WTC11 (cell line): ENCODE measurements around the gene CD4. TPM values are rescaled to one million over a fixed set of nuclear protein-coding genes. Genes with fewer than 3 reads are reported as not detected.
A peak's percentile ranks its signal among the peaks of the same experiment; 100 is the strongest.

Experiments
- ATAC-seq: fragments of 200-7000 bp; cut with Tn5 transposase; 2 replicates; pipeline ENCODE4 v1.10.0; 2021; ENCODE audit warnings: mild to moderate bottlenecking, moderate library complexity
- CTCF ChIA-PET: fragments of 300-600 bp; sonication (Branson Sonifier 250); formaldehyde crosslinking; loops from one replicate; lab custom pipeline; 2021; ENCODE audit warnings: antibody characterized with exemption; lab: Charles Lee
- POLR2A ChIA-PET: fragments of 350-600 bp; sonication (Branson Sonifier 250); formaldehyde crosslinking; loops from one replicate; lab custom pipeline; 2021; ENCODE audit warnings: antibody characterized with exemption; lab: Charles Lee
- DNase-seq: peaks from one replicate; pipeline ENCODE4 v3.0.0; 2021; ENCODE audit warnings: low spot score
- H3K27ac Mint-ChIP-seq: 2 replicates; pipeline ENCODE4 v1.8.0; 2021; ENCODE audit warnings: mixed read lengths
- H3K27me3 Mint-ChIP-seq: 2 replicates; pipeline ENCODE4 v1.8.0; 2021; ENCODE audit warnings: low read depth, mild to moderate bottlenecking, moderate library complexity, mixed read lengths
- H3K36me3 Mint-ChIP-seq: 2 replicates; pipeline ENCODE4 v1.8.0; 2021; ENCODE audit warnings: mixed read lengths
- H3K4me1 Mint-ChIP-seq: 2 replicates; pipeline ENCODE4 v1.8.0; 2022; ENCODE audit warnings: mixed read lengths
- H3K4me3 Mint-ChIP-seq: 2 replicates; pipeline ENCODE4 v1.8.0; 2021; ENCODE audit warnings: mild to moderate bottlenecking, moderate library complexity, mixed read lengths
- H3K9me3 Mint-ChIP-seq: 2 replicates; pipeline ENCODE4 v1.8.0; 2021; ENCODE audit warnings: mixed read lengths
- EMX1 ChIP-seq: fragments of 250-450 bp; sonication (Bioruptor Pico); IDR thresholded peaks from 2 replicates; pipeline ENCODE4 v1.8.0; 2021; ENCODE audit warnings: mild to moderate bottlenecking
- ESRRA ChIP-seq: sonication (generic); formaldehyde crosslinking; IDR thresholded peaks from 2 replicates; pipeline ENCODE4 v1.8.1; 2022; ENCODE audit warnings: mild to moderate bottlenecking, missing genetic modification reagents, borderline replicate concordance
- ETV6 ChIP-seq: sonication (generic); formaldehyde crosslinking; IDR thresholded peaks from 2 replicates; pipeline ENCODE4 v1.8.1; 2022; ENCODE audit warnings: mild to moderate bottlenecking, missing genetic modification reagents
- GTF2I ChIP-seq: fragments of 250-450 bp; sonication (Bioruptor Pico); conservative IDR thresholded peaks from 2 replicates; pipeline ENCODE4 v1.4.0; 2021; ENCODE audit warnings: mild to moderate bottlenecking
- HMGA2 ChIP-seq: fragments of 250-450 bp; sonication (Bioruptor Pico); IDR thresholded peaks from 2 replicates; pipeline ENCODE4 v1.4.0; 2021; ENCODE audit warnings: mild to moderate bottlenecking, moderate library complexity
- NR3C1 ChIP-seq: sonication (generic); formaldehyde crosslinking; conservative IDR thresholded peaks from 2 replicates; pipeline ENCODE4 v1.8.1; 2023; ENCODE audit warnings: low read depth, mild to moderate bottlenecking, missing genetic modification reagents
- ZBTB21 ChIP-seq: sonication (generic); formaldehyde crosslinking; IDR thresholded peaks from 2 replicates; pipeline ENCODE4 v1.8.1; 2023; ENCODE audit warnings: mild to moderate bottlenecking, missing genetic modification reagents, borderline replicate concordance
- ZNF263 ChIP-seq: sonication (generic); formaldehyde crosslinking; IDR thresholded peaks from 2 replicates; pipeline ENCODE4 v1.8.1; 2022; ENCODE audit warnings: low read depth, mild to moderate bottlenecking, moderate library complexity, missing genetic modification reagents
- ZNF416 ChIP-seq: fragments of 250-450 bp; sonication (Bioruptor Pico); IDR thresholded peaks from 2 replicates; pipeline ENCODE4 v1.9.0; 2021; ENCODE audit warnings: mild to moderate bottlenecking, inconsistent platforms
- ZNF423 ChIP-seq: fragments of 250-450 bp; sonication (Bioruptor Pico); IDR thresholded peaks from 2 replicates; pipeline ENCODE4 v2.1.2; 2022; ENCODE audit warnings: mild to moderate bottlenecking, moderate library complexity
- total RNA-seq: library from RNA; stranded (reverse); gene quantifications from 3 replicates; pipeline ENCODE4 v1.2.3, GENCODE V29; 2021
- TF ChIP-seq, protein P1 (sequence below): sonication (generic); formaldehyde crosslinking; IDR thresholded peaks from 2 replicates; pipeline ENCODE4 v1.8.1; 2022; ENCODE audit warnings: mild to moderate bottlenecking, moderate library complexity, missing genetic modification reagents
- TF ChIP-seq, protein P2 (sequence below): sonication (generic); formaldehyde crosslinking; IDR thresholded peaks from 2 replicates; pipeline ENCODE4 v1.8.0; 2022; ENCODE audit warnings: mild to moderate bottlenecking, missing genetic modification reagents
- TF ChIP-seq, protein P3 (sequence below): fragments of 250-450 bp; sonication (Bioruptor Pico); IDR thresholded peaks from 2 replicates; pipeline ENCODE4 v1.9.0; 2021; ENCODE audit warnings: mild to moderate bottlenecking
- TF ChIP-seq, protein P4 (sequence below): sonication (generic); formaldehyde crosslinking; IDR thresholded peaks from 2 replicates; pipeline ENCODE4 v1.8.1; 2023; ENCODE audit warnings: mild to moderate bottlenecking, missing genetic modification reagents, borderline replicate concordance
- TF ChIP-seq, protein P5 (sequence below): sonication (generic); formaldehyde crosslinking; IDR thresholded peaks from 2 replicates; pipeline ENCODE4 v1.8.1; 2022; ENCODE audit warnings: low read depth, mild to moderate bottlenecking, moderate library complexity, missing genetic modification reagents, borderline replicate concordance
- TF ChIP-seq, protein P6 (sequence below): sonication (generic); formaldehyde crosslinking; IDR thresholded peaks from 2 replicates; pipeline ENCODE4 v1.8.1; 2022; ENCODE audit warnings: mild to moderate bottlenecking, missing genetic modification reagents, moderate library complexity, borderline replicate concordance
- TF ChIP-seq, protein P7 (sequence below): fragments of 200-600 bp; IDR thresholded peaks from 2 replicates; pipeline ENCODE4 v1.8.0; 2022; ENCODE audit warnings: antibody characterized with exemption

Gene CD4
- total RNA-seq, 1 experiment from 2014 or later, result 2.5 TPM

DNA sequence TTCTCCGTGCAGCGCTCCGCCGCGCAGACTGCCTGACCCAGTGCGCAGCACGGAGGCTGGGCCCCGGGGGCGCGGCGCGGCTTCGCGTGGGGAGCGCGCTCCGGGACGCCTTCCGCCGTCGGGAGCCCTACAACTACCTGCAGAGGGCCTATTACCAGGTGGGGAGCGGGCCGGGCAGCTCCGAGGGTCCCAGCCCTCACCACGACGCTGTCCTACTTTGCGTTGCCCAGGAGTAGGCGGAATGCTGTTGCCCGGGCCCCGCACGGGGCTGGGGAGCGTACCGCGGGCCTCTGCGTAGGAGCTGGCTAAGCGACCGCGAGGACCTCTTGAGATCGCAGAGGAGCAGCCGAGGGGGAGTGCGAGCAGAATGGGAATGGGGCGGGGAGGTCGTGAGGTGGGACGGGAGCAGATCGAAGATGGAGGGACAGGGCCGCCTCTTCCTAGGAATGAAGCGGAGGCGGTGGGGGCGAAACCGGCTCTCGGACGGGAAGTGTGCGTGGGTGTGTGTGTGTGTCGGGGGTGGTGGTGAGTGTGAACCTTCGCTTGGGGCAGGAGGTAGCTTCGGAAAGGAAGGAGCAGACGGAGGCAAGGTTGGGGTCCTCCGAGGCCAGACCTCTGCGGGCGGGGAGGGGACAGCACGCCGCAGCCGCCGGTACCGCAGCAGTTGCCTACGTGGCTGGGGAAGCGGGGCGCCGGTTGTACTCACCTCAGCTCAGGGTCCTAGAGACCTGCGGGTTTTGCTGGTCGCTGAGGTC is 39.6 kb downstream of the CD4 start (continued):
- TF ChIP-seq, protein P1, sequence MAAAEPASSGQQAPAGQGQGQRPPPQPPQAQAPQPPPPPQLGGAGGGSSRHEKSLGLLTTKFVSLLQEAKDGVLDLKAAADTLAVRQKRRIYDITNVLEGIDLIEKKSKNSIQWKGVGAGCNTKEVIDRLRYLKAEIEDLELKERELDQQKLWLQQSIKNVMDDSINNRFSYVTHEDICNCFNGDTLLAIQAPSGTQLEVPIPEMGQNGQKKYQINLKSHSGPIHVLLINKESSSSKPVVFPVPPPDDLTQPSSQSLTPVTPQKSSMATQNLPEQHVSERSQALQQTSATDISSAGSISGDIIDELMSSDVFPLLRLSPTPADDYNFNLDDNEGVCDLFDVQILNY (CRISPR knock-in tag), result no peak
- TF ChIP-seq ETV6 (no peak), EMX1 (CRISPR knock-in tag) (no peak), ZNF423 (CRISPR knock-in tag) (no peak), NR3C1 (CRISPR knock-in tag) (no peak), GTF2I (CRISPR knock-in tag) (no peak), ZNF416 (no peak), ZBTB21 (no peak), ZNF263 (CRISPR knock-in tag) (no peak), HMGA2 (CRISPR knock-in tag) (no peak), ESRRA (CRISPR knock-in tag) (no peak; the same call in 1 of the 2 replicates)
- TF ChIP-seq, protein P2, sequence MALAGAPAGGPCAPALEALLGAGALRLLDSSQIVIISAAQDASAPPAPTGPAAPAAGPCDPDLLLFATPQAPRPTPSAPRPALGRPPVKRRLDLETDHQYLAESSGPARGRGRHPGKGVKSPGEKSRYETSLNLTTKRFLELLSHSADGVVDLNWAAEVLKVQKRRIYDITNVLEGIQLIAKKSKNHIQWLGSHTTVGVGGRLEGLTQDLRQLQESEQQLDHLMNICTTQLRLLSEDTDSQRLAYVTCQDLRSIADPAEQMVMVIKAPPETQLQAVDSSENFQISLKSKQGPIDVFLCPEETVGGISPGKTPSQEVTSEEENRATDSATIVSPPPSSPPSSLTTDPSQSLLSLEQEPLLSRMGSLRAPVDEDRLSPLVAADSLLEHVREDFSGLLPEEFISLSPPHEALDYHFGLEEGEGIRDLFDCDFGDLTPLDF, result no peak
- TF ChIP-seq, protein P3, sequence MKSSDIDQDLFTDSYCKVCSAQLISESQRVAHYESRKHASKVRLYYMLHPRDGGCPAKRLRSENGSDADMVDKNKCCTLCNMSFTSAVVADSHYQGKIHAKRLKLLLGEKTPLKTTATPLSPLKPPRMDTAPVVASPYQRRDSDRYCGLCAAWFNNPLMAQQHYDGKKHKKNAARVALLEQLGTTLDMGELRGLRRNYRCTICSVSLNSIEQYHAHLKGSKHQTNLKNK (CRISPR knock-in tag), result 0 out of 2 replicates have a peak, but pooled peaks have one; percentile 6
- TF ChIP-seq, protein P4, sequence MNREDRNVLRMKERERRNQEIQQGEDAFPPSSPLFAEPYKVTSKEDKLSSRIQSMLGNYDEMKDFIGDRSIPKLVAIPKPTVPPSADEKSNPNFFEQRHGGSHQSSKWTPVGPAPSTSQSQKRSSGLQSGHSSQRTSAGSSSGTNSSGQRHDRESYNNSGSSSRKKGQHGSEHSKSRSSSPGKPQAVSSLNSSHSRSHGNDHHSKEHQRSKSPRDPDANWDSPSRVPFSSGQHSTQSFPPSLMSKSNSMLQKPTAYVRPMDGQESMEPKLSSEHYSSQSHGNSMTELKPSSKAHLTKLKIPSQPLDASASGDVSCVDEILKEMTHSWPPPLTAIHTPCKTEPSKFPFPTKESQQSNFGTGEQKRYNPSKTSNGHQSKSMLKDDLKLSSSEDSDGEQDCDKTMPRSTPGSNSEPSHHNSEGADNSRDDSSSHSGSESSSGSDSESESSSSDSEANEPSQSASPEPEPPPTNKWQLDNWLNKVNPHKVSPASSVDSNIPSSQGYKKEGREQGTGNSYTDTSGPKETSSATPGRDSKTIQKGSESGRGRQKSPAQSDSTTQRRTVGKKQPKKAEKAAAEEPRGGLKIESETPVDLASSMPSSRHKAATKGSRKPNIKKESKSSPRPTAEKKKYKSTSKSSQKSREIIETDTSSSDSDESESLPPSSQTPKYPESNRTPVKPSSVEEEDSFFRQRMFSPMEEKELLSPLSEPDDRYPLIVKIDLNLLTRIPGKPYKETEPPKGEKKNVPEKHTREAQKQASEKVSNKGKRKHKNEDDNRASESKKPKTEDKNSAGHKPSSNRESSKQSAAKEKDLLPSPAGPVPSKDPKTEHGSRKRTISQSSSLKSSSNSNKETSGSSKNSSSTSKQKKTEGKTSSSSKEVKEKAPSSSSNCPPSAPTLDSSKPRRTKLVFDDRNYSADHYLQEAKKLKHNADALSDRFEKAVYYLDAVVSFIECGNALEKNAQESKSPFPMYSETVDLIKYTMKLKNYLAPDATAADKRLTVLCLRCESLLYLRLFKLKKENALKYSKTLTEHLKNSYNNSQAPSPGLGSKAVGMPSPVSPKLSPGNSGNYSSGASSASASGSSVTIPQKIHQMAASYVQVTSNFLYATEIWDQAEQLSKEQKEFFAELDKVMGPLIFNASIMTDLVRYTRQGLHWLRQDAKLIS (CRISPR knock-in tag), result no peak
- TF ChIP-seq, protein P5, sequence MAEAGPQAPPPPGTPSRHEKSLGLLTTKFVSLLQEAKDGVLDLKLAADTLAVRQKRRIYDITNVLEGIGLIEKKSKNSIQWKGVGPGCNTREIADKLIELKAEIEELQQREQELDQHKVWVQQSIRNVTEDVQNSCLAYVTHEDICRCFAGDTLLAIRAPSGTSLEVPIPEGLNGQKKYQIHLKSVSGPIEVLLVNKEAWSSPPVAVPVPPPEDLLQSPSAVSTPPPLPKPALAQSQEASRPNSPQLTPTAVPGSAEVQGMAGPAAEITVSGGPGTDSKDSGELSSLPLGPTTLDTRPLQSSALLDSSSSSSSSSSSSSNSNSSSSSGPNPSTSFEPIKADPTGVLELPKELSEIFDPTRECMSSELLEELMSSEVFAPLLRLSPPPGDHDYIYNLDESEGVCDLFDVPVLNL, result peak; percentile 61; the same call in 1 of the 2 replicates
- TF ChIP-seq, protein P6, sequence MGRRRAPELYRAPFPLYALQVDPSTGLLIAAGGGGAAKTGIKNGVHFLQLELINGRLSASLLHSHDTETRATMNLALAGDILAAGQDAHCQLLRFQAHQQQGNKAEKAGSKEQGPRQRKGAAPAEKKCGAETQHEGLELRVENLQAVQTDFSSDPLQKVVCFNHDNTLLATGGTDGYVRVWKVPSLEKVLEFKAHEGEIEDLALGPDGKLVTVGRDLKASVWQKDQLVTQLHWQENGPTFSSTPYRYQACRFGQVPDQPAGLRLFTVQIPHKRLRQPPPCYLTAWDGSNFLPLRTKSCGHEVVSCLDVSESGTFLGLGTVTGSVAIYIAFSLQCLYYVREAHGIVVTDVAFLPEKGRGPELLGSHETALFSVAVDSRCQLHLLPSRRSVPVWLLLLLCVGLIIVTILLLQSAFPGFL (CRISPR knock-in tag), result no peak

DNA sequence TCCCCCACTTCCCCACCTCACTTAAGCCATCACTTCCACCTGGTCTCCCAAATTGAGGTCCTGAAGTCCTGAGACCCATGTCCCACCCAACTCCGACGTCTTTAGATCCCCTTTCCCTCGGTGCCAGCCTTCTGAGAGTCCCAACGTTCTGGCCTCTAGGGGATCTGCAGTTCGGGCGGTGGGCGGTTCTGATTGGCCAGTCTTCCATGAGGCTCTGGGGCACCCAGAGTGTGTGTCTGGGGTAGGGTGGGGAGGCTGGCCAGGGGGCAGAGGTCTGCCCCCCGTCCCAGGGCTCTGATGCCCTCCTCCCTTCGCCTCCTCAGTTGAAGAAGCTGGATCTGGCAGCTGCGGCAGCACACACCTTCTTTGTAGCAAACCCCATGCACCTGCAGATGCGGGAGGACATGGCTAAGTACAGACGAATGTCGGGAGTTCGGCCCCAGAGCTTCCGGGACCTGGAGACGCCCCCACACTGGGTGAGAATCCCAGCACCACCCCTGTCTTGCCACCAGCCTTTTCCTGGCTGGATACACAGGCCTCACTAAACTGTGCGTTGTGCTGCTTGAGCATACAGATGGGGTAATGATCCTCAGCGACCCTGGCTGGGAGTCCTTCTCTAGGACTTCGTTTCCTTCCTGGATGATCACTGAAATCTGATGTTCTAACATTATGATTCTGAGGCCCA is 40.4 kb downstream of the CD4 start:
- ChIA-PET POLR2A (interaction anchor here (0.5 to 1.9 kb wide), 5 partner anchors 19 to 379 kb away, joined by 3 to 7 read pairs (median 3); partner anchors contain the start of genes CDCA3 and PTMS), CTCF (interaction anchor here (0.6 to 8.9 kb wide), 10 partner anchors 23 to 1883 kb away, joined by 3 to 110 read pairs (median 5); partner anchors contain the start of genes COPS7A, LAG3, MLF2 and PTMS)
- ATAC-seq (peak; percentile 26), DNase-seq (peak; percentile 47)
- TF ChIP-seq, protein P7, sequence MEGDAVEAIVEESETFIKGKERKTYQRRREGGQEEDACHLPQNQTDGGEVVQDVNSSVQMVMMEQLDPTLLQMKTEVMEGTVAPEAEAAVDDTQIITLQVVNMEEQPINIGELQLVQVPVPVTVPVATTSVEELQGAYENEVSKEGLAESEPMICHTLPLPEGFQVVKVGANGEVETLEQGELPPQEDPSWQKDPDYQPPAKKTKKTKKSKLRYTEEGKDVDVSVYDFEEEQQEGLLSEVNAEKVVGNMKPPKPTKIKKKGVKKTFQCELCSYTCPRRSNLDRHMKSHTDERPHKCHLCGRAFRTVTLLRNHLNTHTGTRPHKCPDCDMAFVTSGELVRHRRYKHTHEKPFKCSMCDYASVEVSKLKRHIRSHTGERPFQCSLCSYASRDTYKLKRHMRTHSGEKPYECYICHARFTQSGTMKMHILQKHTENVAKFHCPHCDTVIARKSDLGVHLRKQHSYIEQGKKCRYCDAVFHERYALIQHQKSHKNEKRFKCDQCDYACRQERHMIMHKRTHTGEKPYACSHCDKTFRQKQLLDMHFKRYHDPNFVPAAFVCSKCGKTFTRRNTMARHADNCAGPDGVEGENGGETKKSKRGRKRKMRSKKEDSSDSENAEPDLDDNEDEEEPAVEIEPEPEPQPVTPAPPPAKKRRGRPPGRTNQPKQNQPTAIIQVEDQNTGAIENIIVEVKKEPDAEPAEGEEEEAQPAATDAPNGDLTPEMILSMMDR, result no peak
- Mint-ChIP-seq H3K4me1 (peaks cover 37% of the 10 kb centered on the region), H3K27me3 (peaks cover 19% of the 10 kb centered on the region), H3K4me3 (peak overlapping the region; percentile 99), H3K36me3 (peaks cover 35% of the 10 kb centered on the region), H3K27ac (peak overlapping the region; percentile 94), H3K9me3 (no peaks in the 10 kb centered on the region)
